ENCODE data around the gene PCK1.

PCK1 gene

GRCh38 chr20:57577679-57578475 is 17.0 kb downstream of the PCK1 start:
- no peak for DNase-seq

- DNase-seq: no peak
Measured at GRCh38 chr20:57578476-57579165, 17.7 kb downstream of the PCK1 start.

- no peak for DNase-seq
Measured at GRCh38 chr20:57579331-57579897, 18.5 kb downstream of the PCK1 start.

- no peak for DNase-seq
Measured at GRCh38 chr20:57579898-57580447, 19.1 kb downstream of the PCK1 start.

GRCh38 chr20:57580478-57581201 is 19.7 kb downstream of the PCK1 start:
- no peak for DNase-seq

- no peak for DNase-seq
Measured at GRCh38 chr20:57581202-57582028, 20.5 kb downstream of the PCK1 start.

GRCh38 chr20:57582029-57582378 is 21.1 kb downstream of the PCK1 start:
- DNase-seq: no peak

- DNase-seq: no peak
Measured at GRCh38 chr20:57582432-57583288, 21.8 kb downstream of the PCK1 start.

GRCh38 chr20:57583289-57584257 is 22.7 kb downstream of the PCK1 start:
- DNase-seq: no peak

GRCh38 chr20:57584768-57585461 is 24.0 kb downstream of the PCK1 start:
- no peak for DNase-seq

- no peak for DNase-seq
Measured at GRCh38 chr20:57585466-57586213, 24.7 kb downstream of the PCK1 start.

GRCh38 chr20:57586370-57586793 is 25.5 kb downstream of the PCK1 start:
- no peak for DNase-seq

GRCh38 chr20:57586943-57587277 is 26.0 kb downstream of the PCK1 start:
- DNase-seq: no peak

- no peak for DNase-seq
Measured at GRCh38 chr20:57587278-57587988, 26.5 kb downstream of the PCK1 start.

GRCh38 chr20:57587989-57588377 is 27.1 kb downstream of the PCK1 start:
- no peak for DNase-seq

- DNase-seq: no peak
Measured at GRCh38 chr20:57588596-57588995, 27.7 kb downstream of the PCK1 start.

GRCh38 chr20:57589123-57589727 is 28.3 kb downstream of the PCK1 start:
- DNase-seq: no peak

Data from fibroblast of skin of scalp (primary cell).